DND-41 (cell line): ENCODE results near the gene NFIB.

Experiments
- CTCF ChIP-seq: IDR thresholded peaks from 2 replicates; pipeline ENCODE4 v1.5.1; 2012; ENCODE audit warnings: borderline replicate concordance, low read length, moderate library complexity, mild to moderate bottlenecking; ENCODE audit not compliant: poor library complexity, severe bottlenecking; ENCODE audit errors: extremely low read depth
- EZH2 ChIP-seq: IDR thresholded peaks from 3 replicates; pipeline ENCODE4 v1.6.1; 2012; ENCODE audit warnings: borderline replicate concordance, low read depth, mild to moderate bottlenecking, moderate library complexity, low read length, inconsistent platforms; ENCODE audit not compliant: severe bottlenecking

- TF ChIP-seq CTCF (no peak), EZH2 (no peak)
These were observed 125.4 kb downstream of the NFIB start for GRCh38 chr9:14188538-14188937.
